SJCRH30 (cell line): Measurements from ENCODE around the gene MIAT. TPM values are rescaled to one million over a fixed set of nuclear protein-coding genes. Genes with fewer than 3 reads are reported as not detected.
"Not testable (repeated sequence)": the region's sequence is repeated elsewhere in the genome, so short reads cannot be mapped to it uniquely, and the experiment has no call there.

ENCODE experiments used
- DNase-seq, 2 experiments: peaks; one replicate each; pipeline ENCODE4 v3.0.0-alpha.2; 2015 to 2020
- H3K27ac ChIP-seq: fragments of 250-450 bp; sonication (Bioruptor Pico); 2 replicates; pipeline ENCODE4 v1.5.1; 2020; ENCODE audit warnings: mild to moderate bottlenecking, moderate library complexity
- H3K27me3 ChIP-seq: fragments of 250-450 bp; sonication (Bioruptor Pico); 2 replicates; pipeline ENCODE4 v1.5.1; 2020; ENCODE audit warnings: mild to moderate bottlenecking, moderate library complexity
- H3K36me3 ChIP-seq: fragments of 250-450 bp; sonication (Bioruptor Pico); 2 replicates; pipeline ENCODE4 v1.5.1; 2020; ENCODE audit warnings: mild to moderate bottlenecking, moderate library complexity
- H3K4me1 ChIP-seq: fragments of 250-450 bp; sonication (Bioruptor Pico); 2 replicates; pipeline ENCODE4 v1.5.1; 2020; ENCODE audit warnings: mild to moderate bottlenecking, moderate library complexity
- H3K4me3 ChIP-seq: fragments of 250-450 bp; sonication (Bioruptor Pico); 2 replicates; pipeline ENCODE4 v1.5.1; 2020; ENCODE audit warnings: mild to moderate bottlenecking, moderate library complexity
- H3K9me3 ChIP-seq: fragments of 250-450 bp; sonication (Bioruptor Pico); replicated peaks from 2 replicates; pipeline ENCODE4 v1.5.1; 2020; ENCODE audit warnings: mild to moderate bottlenecking, moderate library complexity
- total RNA-seq: library from RNA; depleted of rRNA; stranded (reverse); fragments of >200 nt; shearing (Covaris generic); gene quantifications from 2 replicates; pipeline ENCODE4 v1.2.3, GENCODE V29; 2014

MIAT gene
- total RNA-seq, 1 experiment from 2014 or later, result 1.9 TPM

GRCh38 chr22:26689513-26690301 lies 32.3 kb downstream of the MIAT start:
- Histone ChIP-seq H3K36me3 (no peaks in the 10 kb centered on the region), H3K27ac (peak overlapping the region; percentile 57), H3K4me1 (peaks cover 11% of the 10 kb centered on the region), H3K9me3 (no peaks in the 10 kb centered on the region), H3K4me3 (no peak overlapping the region), H3K27me3 (no peaks in the 10 kb centered on the region)
- peak; percentile 85 to 86 for DNase-seq

- Histone ChIP-seq H3K36me3 (no peaks in the 10 kb centered on the region), H3K9me3 (no peaks in the 10 kb centered on the region), H3K4me1 (peaks cover 11% of the 10 kb centered on the region), H3K27ac (no peak overlapping the region), H3K4me3 (no peak overlapping the region), H3K27me3 (no peaks in the 10 kb centered on the region)
- no peak for DNase-seq
Measured at GRCh38 chr22:26690654-26691376, 33.4 kb downstream of the MIAT start.

GRCh38 chr22:26691377-26691716 lies 34.0 kb downstream of the MIAT start:
- DNase-seq, result no peak
- H3K9me3 ChIP-seq, result no peaks in the 10 kb centered on the region

GRCh38 chr22:26692215-26692614 lies 34.8 kb downstream of the MIAT start:
- no peak for DNase-seq
- no peaks in the 10 kb centered on the region for H3K27me3 ChIP-seq
- H3K4me1 ChIP-seq, result peaks cover 11% of the 10 kb centered on the region

More at GRCh38 chr22:26691377-26691716, 34.0 kb downstream of the MIAT start:
- Histone ChIP-seq H3K36me3 (no peaks in the 10 kb centered on the region), H3K27ac (no peak overlapping the region), H3K27me3 (no peaks in the 10 kb centered on the region), H3K4me1 (peaks cover 11% of the 10 kb centered on the region), H3K4me3 (no peak overlapping the region)

GRCh38 chr22:26697151-26697550 lies 39.8 kb downstream of the MIAT start:
- H3K4me3 ChIP-seq, result no peak overlapping the region
- DNase-seq, result no peak
- H3K27me3 ChIP-seq, result no peaks in the 10 kb centered on the region
- H3K36me3 ChIP-seq, result 0 out of 2 replicates have a peak, but pooled peaks cover 4% of the 10 kb centered on the region
- no peak overlapping the region for H3K27ac ChIP-seq
- H3K9me3 ChIP-seq, result peaks cover 8% of the 10 kb centered on the region
- no peaks in the 10 kb centered on the region for H3K4me1 ChIP-seq

More at GRCh38 chr22:26692215-26692614, 34.8 kb downstream of the MIAT start:
- Histone ChIP-seq H3K36me3 (no peaks in the 10 kb centered on the region), H3K9me3 (no peaks in the 10 kb centered on the region), H3K27ac (no peak overlapping the region), H3K4me3 (no peak overlapping the region)

- Histone ChIP-seq H3K4me1 (peaks cover 8% of the 10 kb centered on the region), H3K36me3 (0 out of 2 replicates have a peak, but pooled peaks cover 4% of the 10 kb centered on the region), H3K9me3 (peaks cover 8% of the 10 kb centered on the region), H3K27me3 (no peaks in the 10 kb centered on the region), H3K27ac (no peak overlapping the region), H3K4me3 (no peak overlapping the region)
- no peak for DNase-seq
Measured at GRCh38 chr22:26700462-26700861, 43.1 kb downstream of the MIAT start.

- peaks cover 11% of the 10 kb centered on the region for H3K4me1 ChIP-seq
- no peak for DNase-seq
- H3K9me3 ChIP-seq, result peaks cover 8% of the 10 kb centered on the region
- no peaks in the 10 kb centered on the region for H3K27me3 ChIP-seq
- 0 out of 2 replicates have a peak, but pooled peaks cover 4% of the 10 kb centered on the region for H3K36me3 ChIP-seq
- H3K4me3 ChIP-seq, result no peak overlapping the region
- H3K27ac ChIP-seq, result no peak overlapping the region
Measured at GRCh38 chr22:26700886-26701285, 43.5 kb downstream of the MIAT start.

GRCh38 chr22:26701323-26701722 lies 43.9 kb downstream of the MIAT start:
- 0 out of 2 replicates have a peak, but pooled peaks cover 4% of the 10 kb centered on the region for H3K36me3 ChIP-seq
- H3K4me1 ChIP-seq, result peaks cover 11% of the 10 kb centered on the region
- H3K9me3 ChIP-seq, result peaks cover 8% of the 10 kb centered on the region
- H3K27ac ChIP-seq, result no peak overlapping the region
- no peaks in the 10 kb centered on the region for H3K27me3 ChIP-seq
- H3K4me3 ChIP-seq, result no peak overlapping the region
- DNase-seq, result no peak

GRCh38 chr22:26702906-26703830 lies 45.8 kb downstream of the MIAT start:
- Histone ChIP-seq H3K36me3 (0 out of 2 replicates have a peak, but pooled peaks cover 4% of the 10 kb centered on the region), H3K27me3 (no peaks in the 10 kb centered on the region), H3K4me1 (peaks cover 11% of the 10 kb centered on the region), H3K4me3 (no peak overlapping the region), H3K9me3 (peaks cover 8% of the 10 kb centered on the region), H3K27ac (no peak overlapping the region)
- no peak for DNase-seq

- H3K27ac ChIP-seq, H3K4me3 ChIP-seq: not testable (repeated sequence)
- DNase-seq, result peak; percentile 16 to 43
Measured at GRCh38 chr22:26705379-26705778, 48.0 kb downstream of the MIAT start.

DNA sequence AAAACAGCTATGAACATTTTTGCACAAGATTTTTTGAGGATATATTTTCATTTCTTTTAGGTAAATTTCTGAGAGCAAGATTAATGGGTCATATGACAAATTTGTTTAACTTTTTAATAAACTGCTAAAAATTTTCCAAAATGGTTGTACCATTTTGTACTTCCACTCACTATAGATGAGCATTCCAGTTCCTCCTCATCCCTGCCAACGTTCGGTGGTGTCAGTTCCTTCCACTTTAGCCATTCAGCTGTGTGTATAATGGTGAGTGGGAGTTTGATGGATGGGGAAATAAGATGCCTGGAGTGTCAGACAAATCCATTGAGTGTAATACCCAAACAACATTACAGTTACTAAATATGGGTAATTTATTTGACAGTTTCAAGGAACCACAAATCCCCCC lies 49.7 kb downstream of the MIAT start:
- no peaks in the 10 kb centered on the region; the same call in 1 of the 2 replicates for H3K9me3 ChIP-seq
- no peaks in the 10 kb centered on the region for H3K36me3 ChIP-seq
- no peaks in the 10 kb centered on the region for H3K27me3 ChIP-seq
- DNase-seq, result no peak
- H3K4me3 ChIP-seq, result no peak overlapping the region
- H3K4me1 ChIP-seq, result peaks cover 11% of the 10 kb centered on the region
- no peak overlapping the region for H3K27ac ChIP-seq

More at GRCh38 chr22:26705379-26705778, 48.0 kb downstream of the MIAT start:
- not testable (repeated sequence) for H3K27me3 ChIP-seq, H3K9me3 ChIP-seq, H3K36me3 ChIP-seq
- peaks cover 11% of the 10 kb centered on the region for H3K4me1 ChIP-seq

- Histone ChIP-seq H3K4me3 (no peak overlapping the region), H3K27ac (no peak overlapping the region), H3K36me3 (no peaks in the 10 kb centered on the region), H3K4me1 (peaks cover 11% of the 10 kb centered on the region), H3K27me3 (no peaks in the 10 kb centered on the region), H3K9me3 (no peaks in the 10 kb centered on the region; the same call in 1 of the 2 replicates)
- no peak for DNase-seq
Measured at GRCh38 chr22:26707581-26707980, 50.2 kb downstream of the MIAT start.

GRCh38 chr22:26708256-26709009 lies 51.0 kb downstream of the MIAT start:
- Histone ChIP-seq H3K4me1 (peaks cover 11% of the 10 kb centered on the region), H3K9me3 (no peaks in the 10 kb centered on the region; the same call in 1 of the 2 replicates), H3K27ac (no peak overlapping the region), H3K36me3 (no peaks in the 10 kb centered on the region), H3K27me3 (no peaks in the 10 kb centered on the region), H3K4me3 (no peak overlapping the region)
- no peak for DNase-seq
